Breast epithelium (tissue), 4 donors: ENCODE measurements around the gene NR2E3. TPM values are rescaled to one million over a fixed set of nuclear protein-coding genes. Genes with fewer than 3 reads are reported as not detected.

Experiments used
- DNase-seq, 2 donors: peaks; one replicate each; pipeline ENCODE4 v3.0.0-alpha.2; 2019; ENCODE audit warnings: low spot score in 2 of 2
- H3K27ac ChIP-seq, 2 donors: fragments of 200-600 bp; sonication (generic) in 1 of 2; one replicate each; pipeline ENCODE4 v1.5.1; 2016 to 2019; ENCODE audit warnings: mild to moderate bottlenecking in 1 of 2
- H3K27me3 ChIP-seq, 2 donors: fragments of 200-600 bp; sonication (generic) in 1 of 2; one replicate each; pipeline versions ENCODE4 v1.5.1 to v1.6.0; 2017 to 2019; ENCODE audit warnings: control low read depth in 1 of 2, mild to moderate bottlenecking in 1 of 2
- H3K36me3 ChIP-seq: fragments of 200-600 bp; one replicate; pipeline ENCODE4 v1.5.1; 2019
- H3K4me1 ChIP-seq, 2 donors: fragments of 200-600 bp; sonication (generic); one replicate each; pipeline ENCODE4 v1.5.1; 2016 to 2019; ENCODE audit warnings: control low read depth in 1 of 2
- H3K4me3 ChIP-seq, 3 donors: fragments of 200-600 bp; sonication (generic); 1 replicate in 2 of 3; 2 replicates in 1 of 3; pipeline ENCODE4 v1.5.1; 2016 to 2019; ENCODE audit warnings: mild to moderate bottlenecking in 3 of 3, moderate library complexity in 2 of 3
- H3K9me3 ChIP-seq, 2 donors: fragments of 200-600 bp; sonication (generic) in 1 of 2; one replicate each; pipeline ENCODE4 v1.5.1; 2016 to 2019; ENCODE audit warnings: control low read depth in 1 of 2
- CTCF ChIP-seq, 3 donors: fragments of 450-650 bp; IDR thresholded peaks; one replicate each; pipeline ENCODE4 v1.5.1; 2016 to 2017; ENCODE audit warnings: antibody characterized with exemption in 3 of 3, mild to moderate bottlenecking in 3 of 3, moderate library complexity in 3 of 3
- POLR2A ChIP-seq: fragments of 450-650 bp; IDR thresholded peaks from one replicate; pipeline ENCODE4 v1.6.1; 2016; ENCODE audit warnings: antibody characterized with exemption, mild to moderate bottlenecking, moderate library complexity
- POLR2AphosphoS5 ChIP-seq, 3 donors: sonication (generic); formaldehyde crosslinking; IDR thresholded peaks; one replicate each; pipeline ENCODE4 v1.6.1; 2017; ENCODE audit warnings: antibody characterized with exemption in 3 of 3
- intact Hi-C: fragments of 100-400 bp; cut with DNase I; formaldehyde crosslinking; loops from one replicate; pipeline ENCODE4 v1.15.1; 2023; ENCODE audit warnings: low total_unique reads
- total RNA-seq, 3 donors: library from RNA; depleted of rRNA; stranded (reverse); fragments of >200 nt; gene quantifications; one replicate each; pipeline ENCODE4 v1.1.0, GENCODE V29; 2016

The NR2E3 gene
- total RNA-seq, 3 donors from 2014 or later, result 1.6 to 2.9 TPM; not detected in 1

GRCh38 chr15:71784719-71785118 lies 25.6 kb upstream of the NR2E3 start:
- Histone ChIP-seq H3K27ac (no peak overlapping the region), H3K9me3 (no peaks in the 10 kb centered on the region), H3K27me3 (no peaks in the 10 kb centered on the region), H3K4me3 (no peak overlapping the region), H3K4me1 (no peaks in the 10 kb centered on the region), H3K36me3 (no peaks in the 10 kb centered on the region)
- no peak for TF ChIP-seq POLR2A
- no peak for TF ChIP-seq POLR2AphosphoS5 (IDR thresholded peaks at IDR 0.05)
- TF ChIP-seq CTCF (IDR thresholded peaks at IDR 0.05), result no peak
- intact Hi-C loops, result no loop called here
- no peak for DNase-seq

- Histone ChIP-seq H3K36me3 (no peaks in the 10 kb centered on the region), H3K27me3 (no peaks in the 10 kb centered on the region), H3K9me3 (no peaks in the 10 kb centered on the region), H3K4me1 (no peaks in the 10 kb centered on the region), H3K27ac (no peak overlapping the region), H3K4me3 (no peak overlapping the region)
- intact Hi-C loops, result no loop called here
- TF ChIP-seq POLR2A (no peak), POLR2AphosphoS5 (IDR thresholded peaks at IDR 0.05) (no peak), CTCF (IDR thresholded peaks at IDR 0.05) (no peak)
- no peak for DNase-seq
Measured at GRCh38 chr15:71785996-71786395, 24.4 kb upstream of the NR2E3 start.

GRCh38 chr15:71786673-71787072 lies 23.7 kb upstream of the NR2E3 start:
- TF ChIP-seq POLR2AphosphoS5 (IDR thresholded peaks at IDR 0.05), result no peak
- TF ChIP-seq CTCF (IDR thresholded peaks at IDR 0.05), result no peak
- intact Hi-C loops, result no loop called here
- H3K4me3 ChIP-seq, result no peak overlapping the region
- H3K27ac ChIP-seq, result no peak overlapping the region
- DNase-seq, result no peak
- no peaks in the 10 kb centered on the region for H3K27me3 ChIP-seq
- H3K9me3 ChIP-seq, result no peaks in the 10 kb centered on the region
- H3K36me3 ChIP-seq, result no peaks in the 10 kb centered on the region
- H3K4me1 ChIP-seq, result no peaks in the 10 kb centered on the region

GRCh38 chr15:71788646-71789579 lies 21.4 kb upstream of the NR2E3 start:
- DNase-seq, result no peak
- intact Hi-C loops, result no loop called here
- Histone ChIP-seq H3K4me3 (no peak overlapping the region), H3K4me1 (no peaks in the 10 kb centered on the region), H3K9me3 (no peaks in the 10 kb centered on the region), H3K27me3 (no peaks in the 10 kb centered on the region), H3K36me3 (no peaks in the 10 kb centered on the region), H3K27ac (no peak overlapping the region)
- TF ChIP-seq POLR2A (no peak), CTCF (IDR thresholded peaks at IDR 0.05) (no peak), POLR2AphosphoS5 (IDR thresholded peaks at IDR 0.05) (no peak)

- no peak for DNase-seq
- Histone ChIP-seq H3K36me3 (no peaks in the 10 kb centered on the region), H3K9me3 (no peaks in the 10 kb centered on the region), H3K27me3 (no peaks in the 10 kb centered on the region), H3K4me1 (no peaks in the 10 kb centered on the region), H3K27ac (no peak overlapping the region), H3K4me3 (no peak overlapping the region)
- TF ChIP-seq POLR2AphosphoS5 (IDR thresholded peaks at IDR 0.05) (no peak), POLR2A (no peak), CTCF (IDR thresholded peaks at IDR 0.05) (no peak)
- intact Hi-C loops, result no loop called here
Measured at GRCh38 chr15:71789616-71790015, 20.7 kb upstream of the NR2E3 start.
